HepG2 (cell line): ENCODE data around the gene NRL. TPM values are rescaled to one million over a fixed set of nuclear protein-coding genes. Genes with fewer than 3 reads are reported as not detected.

Experiments
- ATAC-seq: fragments of 200-7000 bp; cut with Tn5 transposase; 3 replicates; pipeline ENCODE4 v1.9.1; 2020; ENCODE audit warnings: mild to moderate bottlenecking, moderate library complexity
- BruUV-seq: library from RNA; stranded (reverse); fragments of 400-500 nt; replicated peaks from 2 replicates; lab custom pipeline; 2021; lab: Mats Ljungman, UMichigan
- CTCF ChIA-PET: fragments of 300-600 bp; formaldehyde crosslinking; extraction: SDS; loops from one replicate; lab custom pipeline; 2021; ENCODE audit warnings: low total read pairs, inconsistent platforms, low intra/inter-chr PET ratio; lab: Yijun Ruan, JAX
- POLR2A ChIA-PET: fragments of 350-600 bp; sonication (Branson Sonifier 250); formaldehyde crosslinking; loops from one replicate; lab custom pipeline; 2020; ENCODE audit warnings: antibody characterized with exemption, inconsistent platforms; lab: Yijun Ruan, JAX
- DNase-seq: peaks from one replicate; pipeline ENCODE4 v3.0.0-alpha.2; 2015; ENCODE audit warnings: low spot score
- FAIRE-seq: peaks from 3 replicates; lab custom pipeline; 2011; peaks lifted over from hg19 to GRCh38; lab: Jason Lieb, UNC
- H2AFZ ChIP-seq: one replicate; pipeline ENCODE4 v1.6.1; 2011; ENCODE audit warnings: low read length, inconsistent platforms
- H3K27ac ChIP-seq: fragments of 300-600 bp; 3 replicates; pipeline ENCODE4 v1.8.0; 2011; ENCODE audit warnings: mixed run types, mild to moderate bottlenecking, mixed read lengths, low read length, inconsistent platforms; ENCODE audit not compliant: insufficient read depth; ENCODE audit errors: extremely low read length
- H3K27me3 ChIP-seq, 2 experiments: fragments of 200-600 bp in 1 of 2; 2 replicates in 1 of 2; 3 replicates in 1 of 2; pipeline versions ENCODE4 v1.6.0 to v1.8.0; 2011; ENCODE audit warnings: low read length in 2 of 2, mild to moderate bottlenecking in 2 of 2, moderate library complexity in 2 of 2, inconsistent platforms in 1 of 2; ENCODE audit not compliant: insufficient read depth in 2 of 2, control insufficient read depth in 1 of 2
- H3K36me3 ChIP-seq, 2 experiments: fragments of 200-600 bp in 1 of 2; replicated peaks in 1 of 2; 2 replicates in 1 of 2; 3 replicates in 1 of 2; pipeline versions ENCODE4 v1.5.1 to v1.8.0; 2011; ENCODE audit warnings: low read length in 2 of 2, inconsistent platforms in 1 of 2; ENCODE audit not compliant: insufficient read depth in 2 of 2, control insufficient read depth in 1 of 2
- H3K4me1 ChIP-seq: 2 replicates; pipeline ENCODE4 v1.5.1; 2012; ENCODE audit warnings: low read length, inconsistent platforms; ENCODE audit not compliant: insufficient read depth
- H3K4me2 ChIP-seq: 2 replicates; pipeline ENCODE4 v1.6.0; 2011; ENCODE audit warnings: low read depth, low read length, inconsistent platforms
- H3K4me3 ChIP-seq, 3 experiments: fragments of 200-600 bp in 1 of 3; sonication (generic), shearing (Covaris generic) in 1 of 3; replicated peaks in 1 of 3; 2 replicates each; pipeline ENCODE4 v1.5.1; 2011 to 2016; ENCODE audit warnings: low read length in 3 of 3, inconsistent platforms in 2 of 3, low read depth in 2 of 3, mild to moderate bottlenecking in 2 of 3, control low read depth in 1 of 3, mixed read lengths in 1 of 3; ENCODE audit not compliant: insufficient read depth in 1 of 3
- H3K79me2 ChIP-seq: one replicate; pipeline ENCODE4 v1.6.1; 2011; ENCODE audit warnings: low read length, inconsistent platforms; ENCODE audit not compliant: insufficient read depth
- H3K9ac ChIP-seq: 2 replicates; pipeline ENCODE4 v1.6.0; 2011; ENCODE audit warnings: mild to moderate bottlenecking, low read depth, low read length, inconsistent platforms; ENCODE audit not compliant: insufficient read depth
- H3K9me3 ChIP-seq: 2 replicates; pipeline ENCODE4 v1.5.1; 2012; ENCODE audit warnings: mild to moderate bottlenecking, low read length
- H4K20me1 ChIP-seq: 2 replicates; pipeline ENCODE4 v1.6.0; 2011; ENCODE audit warnings: inconsistent platforms, mild to moderate bottlenecking, low read length, moderate library complexity; ENCODE audit not compliant: insufficient read depth
- ARID3A ChIP-seq: IDR thresholded peaks from 2 replicates; pipeline ENCODE4 v1.6.1; 2012; ENCODE audit warnings: low read depth, low read length, improper control_type of control experiment
- GLMP ChIP-seq: sonication (generic); formaldehyde crosslinking; IDR thresholded peaks from 2 replicates; pipeline ENCODE4 v1.9.0; 2021; ENCODE audit warnings: missing genetic modification reagents, mild to moderate bottlenecking, borderline replicate concordance
- HES4 ChIP-seq: sonication (generic); formaldehyde crosslinking; IDR thresholded peaks from 2 replicates; pipeline ENCODE4 v1.9.0; 2021; ENCODE audit warnings: mild to moderate bottlenecking, missing genetic modification reagents, borderline replicate concordance
- IKZF5 ChIP-seq: IDR thresholded peaks from 2 replicates; pipeline ENCODE4 v1.6.1; 2018; ENCODE audit warnings: missing genetic modification reagents, mild to moderate bottlenecking, missing compliant biosample characterization
- MYC ChIP-seq: sonication (generic); formaldehyde crosslinking; IDR thresholded peaks from 2 replicates; pipeline ENCODE4 v1.9.0; 2021; ENCODE audit warnings: missing genetic modification reagents, borderline replicate concordance
- NR2C2 ChIP-seq: sonication (generic); formaldehyde crosslinking; IDR thresholded peaks from 2 replicates; pipeline ENCODE4 v1.4.0; 2020; ENCODE audit warnings: missing genetic modification reagents, mild to moderate bottlenecking, moderate library complexity, borderline replicate concordance
- RBFOX2 ChIP-seq: fragments of 200-400 bp; formaldehyde crosslinking; IDR thresholded peaks from 2 replicates; pipeline ENCODE4 v1.6.1; 2017; ENCODE audit warnings: low read depth, mild to moderate bottlenecking, low read length
- RNF2 ChIP-seq: fragments of 450-650 bp; conservative IDR thresholded peaks from 2 replicates; pipeline ENCODE4 v1.6.1; 2016; ENCODE audit warnings: low read depth
- ZNF235 ChIP-seq: sonication (generic); formaldehyde crosslinking; IDR thresholded peaks from 2 replicates; pipeline ENCODE4 v1.8.1; 2023; ENCODE audit warnings: mild to moderate bottlenecking, missing genetic modification reagents, borderline replicate concordance
- ZNF451 ChIP-seq: sonication (generic); formaldehyde crosslinking; IDR thresholded peaks from 2 replicates; pipeline ENCODE4 v1.5.0; 2020; ENCODE audit warnings: mild to moderate bottlenecking, missing genetic modification reagents
- ZNF501 ChIP-seq: sonication (generic); formaldehyde crosslinking; IDR thresholded peaks from 2 replicates; pipeline ENCODE4 v1.5.1; 2020; ENCODE audit warnings: mild to moderate bottlenecking, moderate library complexity, missing genetic modification reagents
- ZNF776 ChIP-seq: sonication (generic); formaldehyde crosslinking; IDR thresholded peaks from 2 replicates; pipeline ENCODE4 v1.4.0; 2020; ENCODE audit warnings: mild to moderate bottlenecking, missing genetic modification reagents
- ZNF883 ChIP-seq: sonication (generic); formaldehyde crosslinking; IDR thresholded peaks from 2 replicates; pipeline ENCODE4 v1.5.1; 2020; ENCODE audit warnings: mild to moderate bottlenecking, missing genetic modification reagents; ENCODE audit errors: not compliant biosample characterization
- WGBS: methylation state at CpG from one replicate; pipeline ENCODE4 v1.1.6; 2017; ENCODE audit warnings: low lambda C conversion rate; 5-methylcytosine and 5-hydroxymethylcytosine counted together
- in situ Hi-C: cut with HindIII; loops from 2 replicates; pipeline ENCODE4 v1.10.0; 2017; ENCODE audit warnings: low pct_unique_long_range_greater_than_20kb; ENCODE audit not compliant: extremely low pct_ligation_motif_present
- intact Hi-C: fragments of 100-400 bp; cut with micrococcal nuclease; formaldehyde crosslinking; loops from one replicate; pipeline ENCODE4 v1.10.0; 2022; ENCODE audit not compliant: unreplicated experiment
- polyA plus RNA-seq, 8 experiments: library from polyadenylated mRNA; depleted of rRNA in 3 of 8; stranded (reverse) in 7 of 8; unstranded in 1 of 8; fragments of >200 nt; fragmentation: Illumina TruSeq in 4 of 8; extraction: Trizol in 4 of 8; gene quantifications; 2 replicates each; pipeline versions ENCODE4 v1.2.1 to v1.2.3, GENCODE V29; 2011 to 2016; ENCODE audit warnings: low read depth in 4 of 8, missing spikeins in 1 of 8, mixed read lengths in 1 of 8; ENCODE audit not compliant: insufficient read depth in 1 of 8
- total RNA-seq, 5 experiments: library from RNA; depleted of rRNA; stranded (reverse); fragments of >200 nt; fragmentation: Illumina TruSeq; extraction: Trizol; gene quantifications; 2 replicates each; pipeline ENCODE4 v1.2.3, GENCODE V29; 2016; ENCODE audit warnings: low read depth in 1 of 5

NRL gene
- total and polyA plus RNA-seq, 2 of the 13 experiments (the other 11 are each of a cell fraction or from before 2014, with no cell fraction given), result 2.5 to 4.7 TPM

GRCh38 chr14:24077086-24077485 is 37.7 kb downstream of the NRL start (continued):
- TF ChIP-seq ARID3A, result no peak
- TF ChIP-seq RBFOX2, result no peak
- no peak for TF ChIP-seq ZNF883 (CRISPR knock-in tag)
- TF ChIP-seq GLMP (CRISPR knock-in tag), result no peak
- TF ChIP-seq MYC, result no peak
- TF ChIP-seq RNF2, result 0 out of 2 replicates have a peak, but pooled peaks have one; percentile 38
- TF ChIP-seq HES4, result 0 out of 2 replicates have a peak, but pooled peaks have one; percentile 6
- TF ChIP-seq ZNF235 (CRISPR knock-in tag), result peak; percentile 64; the same call in 1 of the 2 replicates
- TF ChIP-seq ZNF501 (CRISPR knock-in tag), result no peak
- TF ChIP-seq ZNF451 (CRISPR knock-in tag), result no peak
- TF ChIP-seq ZNF776 (CRISPR knock-in tag), result 0 out of 2 replicates have a peak, but pooled peaks have one; percentile 19
- TF ChIP-seq, all 625 proteins: peak for 5

- Histone ChIP-seq H3K36me3 (no peaks in the 10 kb centered on the region), H3K4me2 (no peak overlapping the region), H4K20me1 (no peaks in the 10 kb centered on the region), H3K9ac (no peak overlapping the region), H3K9me3 (no peaks in the 10 kb centered on the region), H3K4me1 (peaks cover 37% of the 10 kb centered on the region), H3K27me3 (peaks cover 15 to 65% of the 10 kb centered on the region in 2 experiments), H3K4me3 (no peak overlapping the region), H3K79me2 (no peaks in the 10 kb centered on the region), H3K27ac (no peak overlapping the region), H2AFZ (no peak overlapping the region)
- ATAC-seq (no peak), DNase-seq (no peak), FAIRE-seq (no peak)
- POLR2A ChIA-PET, result interaction anchor here (2.7 to 8.3 kb wide), 2 partner anchors 18 to 19 kb away, joined by 15 to 68 read pairs; partner anchors contain the start of gene PCK2
- intact Hi-C loops (no loop called here), in situ Hi-C loops (no loop called here)
- CTCF ChIA-PET, result no interaction called here
- 32% methylated on average over 10 of the region's 10 CpGs for WGBS
- no TSS peak for BruUV-seq
- TF ChIP-seq IKZF5 (CRISPR knock-in tag) (no peak), NR2C2 (CRISPR knock-in tag) (peak; percentile 66)
These were observed 38.5 kb downstream of the NRL start for GRCh38 chr14:24076302-24076601.
